Limb (tissue), 2 donors: ENCODE measurements around the gene ATIC.
A peak's percentile ranks its signal among the peaks of the same experiment; 100 is the strongest.
"Not testable (repeated sequence)": the region's sequence is repeated elsewhere in the genome, so short reads cannot be mapped to it uniquely, and the experiment has no call there.

Source experiments
- DNase-seq, 2 donors: peaks; one replicate each; pipeline ENCODE4 v3.0.0-alpha.2; 2016; ENCODE audit errors: extremely low spot score in 2 of 2

ATIC gene

GRCh38 chr2:215311625-215312396 lies at the start of gene ATIC:
Gene ATIC, plus strand, starts transcription at chr2:215312059. Its CDS starts 84 bp downstream, at chr2:215312143.
- peak; percentile 88 to 90 for DNase-seq

- no peak for DNase-seq
These were observed 49.6 kb upstream of the ATIC start for GRCh38 chr2:215262303-215262702.

- DNase-seq: no peak
These were observed 49.0 kb upstream of the ATIC start for GRCh38 chr2:215262741-215263362.

GRCh38 chr2:215264374-215264773 lies 47.5 kb upstream of the ATIC start:
- DNase-seq: no peak

- DNase-seq: peak; percentile 74 to 78
These were observed 42.3 kb upstream of the ATIC start for GRCh38 chr2:215269397-215270117.

- DNase-seq: no peak
These were observed 41.8 kb upstream of the ATIC start for GRCh38 chr2:215270118-215270451.

- no peak for DNase-seq
These were observed 40.4 kb upstream of the ATIC start for GRCh38 chr2:215271446-215271845.

GRCh38 chr2:215272918-215273317 lies 38.9 kb upstream of the ATIC start:
- DNase-seq: no peak

GRCh38 chr2:215274829-215275228 lies 37.0 kb upstream of the ATIC start:
- no peak for DNase-seq

- no peak for DNase-seq
These were observed 36.0 kb upstream of the ATIC start for GRCh38 chr2:215275824-215276223.

GRCh38 chr2:215277944-215278343 lies 33.9 kb upstream of the ATIC start:
- DNase-seq: no peak

- DNase-seq: no peak
These were observed 31.5 kb upstream of the ATIC start for GRCh38 chr2:215280326-215280725.

- DNase-seq: no peak
These were observed 28.6 kb upstream of the ATIC start for GRCh38 chr2:215283221-215283620.

- DNase-seq: no peak
These were observed 25.6 kb upstream of the ATIC start for GRCh38 chr2:215286309-215286708.

GRCh38 chr2:215288112-215288815 lies 23.6 kb upstream of the ATIC start:
- no peak for DNase-seq

GRCh38 chr2:215290980-215291599 lies 20.8 kb upstream of the ATIC start:
- no peak for DNase-seq

- no peak for DNase-seq
These were observed 18.0 kb upstream of the ATIC start for GRCh38 chr2:215293879-215294278.

GRCh38 chr2:215299337-215299859 lies 12.5 kb upstream of the ATIC start:
- DNase-seq: no peak

- no peak for DNase-seq
These were observed 9.9 kb upstream of the ATIC start for GRCh38 chr2:215301994-215302393.

- DNase-seq: not testable (repeated sequence)
These were observed 617 bp upstream of the ATIC start for GRCh38 chr2:215311259-215311624.

GRCh38 chr2:215313255-215313613 lies 1.4 kb downstream of the ATIC start:
- no peak for DNase-seq
